ENCODE data around the gene CLASP2.

GRCh38 chr3:33461097-33461496 lies 257.0 kb downstream of the CLASP2 start:
- TF ChIP-seq, protein P1, sequence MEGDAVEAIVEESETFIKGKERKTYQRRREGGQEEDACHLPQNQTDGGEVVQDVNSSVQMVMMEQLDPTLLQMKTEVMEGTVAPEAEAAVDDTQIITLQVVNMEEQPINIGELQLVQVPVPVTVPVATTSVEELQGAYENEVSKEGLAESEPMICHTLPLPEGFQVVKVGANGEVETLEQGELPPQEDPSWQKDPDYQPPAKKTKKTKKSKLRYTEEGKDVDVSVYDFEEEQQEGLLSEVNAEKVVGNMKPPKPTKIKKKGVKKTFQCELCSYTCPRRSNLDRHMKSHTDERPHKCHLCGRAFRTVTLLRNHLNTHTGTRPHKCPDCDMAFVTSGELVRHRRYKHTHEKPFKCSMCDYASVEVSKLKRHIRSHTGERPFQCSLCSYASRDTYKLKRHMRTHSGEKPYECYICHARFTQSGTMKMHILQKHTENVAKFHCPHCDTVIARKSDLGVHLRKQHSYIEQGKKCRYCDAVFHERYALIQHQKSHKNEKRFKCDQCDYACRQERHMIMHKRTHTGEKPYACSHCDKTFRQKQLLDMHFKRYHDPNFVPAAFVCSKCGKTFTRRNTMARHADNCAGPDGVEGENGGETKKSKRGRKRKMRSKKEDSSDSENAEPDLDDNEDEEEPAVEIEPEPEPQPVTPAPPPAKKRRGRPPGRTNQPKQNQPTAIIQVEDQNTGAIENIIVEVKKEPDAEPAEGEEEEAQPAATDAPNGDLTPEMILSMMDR (IDR thresholded peaks at IDR 0.05; ENCODE audit: low read length) = no peak
- no peak for TF ChIP-seq EZH2 (optimal IDR thresholded peaks at IDR 0.05; ENCODE audit: low read depth, low read length)

All from MM.1S (cell line).